GM19043 (cell line): ENCODE data around the gene MELTF.

Experiments used
- ATAC-seq: cut with Tn5 transposase; IDR thresholded peaks from one replicate; pipeline ENCODE4 v1.9.1; 2021; ENCODE audit warnings: low read depth; ENCODE audit not compliant: unreplicated experiment

Gene MELTF

GRCh38 chr3:196971094-196971698 is 58.4 kb downstream of the MELTF start:
- ATAC-seq, result no peak

DNA sequence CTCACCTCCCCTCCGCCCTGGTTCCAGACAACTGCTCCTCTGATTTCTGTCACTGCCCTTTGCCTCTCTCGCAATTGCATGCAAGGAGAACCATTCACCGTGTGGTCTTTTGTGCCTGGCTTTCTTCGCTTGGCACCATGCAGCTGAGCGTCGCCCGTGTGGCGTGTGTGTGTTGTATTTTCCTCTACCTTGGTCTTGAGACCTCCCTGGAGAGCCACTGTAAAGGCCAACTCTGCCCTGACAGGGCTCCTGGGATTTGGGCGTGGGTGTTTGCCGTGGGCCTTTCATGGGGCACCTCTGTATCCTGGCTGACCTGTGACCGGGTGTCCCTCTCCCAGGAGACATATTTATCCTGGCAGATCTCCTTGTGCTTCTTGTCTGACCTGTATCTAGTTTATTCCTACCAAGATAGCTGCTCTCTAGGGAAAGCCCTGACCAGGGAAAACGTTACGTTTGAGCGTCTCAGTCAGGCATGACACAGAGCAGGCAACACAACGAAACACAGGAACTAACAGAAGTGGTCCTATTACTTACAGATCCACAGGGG is 59.0 kb downstream of the MELTF start:
- no peak for ATAC-seq

DNA sequence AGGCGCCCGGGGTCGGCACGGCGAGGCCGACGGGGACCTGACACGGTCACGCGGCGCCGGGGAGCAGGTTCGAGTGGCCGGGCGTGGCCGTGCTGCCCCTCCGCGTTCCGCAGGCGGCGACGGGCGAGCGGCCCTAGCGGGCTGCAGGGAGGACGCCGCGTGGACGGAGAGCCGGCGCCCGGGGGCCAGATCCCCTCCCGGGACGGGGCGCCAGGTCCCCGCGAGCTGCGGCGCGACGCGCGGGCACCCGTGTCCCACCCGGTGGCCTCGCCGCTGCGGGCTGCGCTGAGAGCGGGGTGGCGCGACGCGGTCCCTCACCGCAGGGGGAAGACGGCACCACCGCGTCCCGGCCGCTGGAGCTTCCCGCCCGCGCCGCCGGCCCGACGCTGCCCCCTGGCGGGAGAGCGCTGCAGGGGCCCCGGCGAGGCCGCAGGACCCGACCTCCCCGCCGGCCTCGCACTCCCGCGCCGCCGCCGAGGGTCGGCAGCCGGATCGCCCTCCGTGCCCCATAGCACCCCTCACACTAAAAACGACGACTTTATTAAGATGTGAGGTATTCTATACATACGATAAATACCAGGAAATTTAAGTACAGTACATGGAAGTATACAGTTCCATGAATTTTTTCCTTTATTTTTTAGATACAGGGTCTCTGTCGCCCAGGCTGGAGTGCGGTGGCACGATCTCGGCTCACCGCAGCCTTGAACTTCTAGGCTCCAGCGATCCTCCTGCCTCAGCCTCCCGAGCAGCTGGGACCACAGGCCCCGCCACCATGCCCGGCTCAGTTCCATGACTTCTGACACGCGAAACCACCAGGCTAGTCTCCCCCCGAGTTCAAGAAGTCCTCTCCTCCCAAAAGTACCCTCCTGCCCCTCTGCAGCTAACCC is 59.7 kb downstream of the MELTF start:
- peak; percentile 44 for ATAC-seq

GRCh38 chr3:196969134-196969659 is 60.4 kb downstream of the MELTF start:
- peak; percentile 39 for ATAC-seq

GRCh38 chr3:196968233-196969133 is 61.1 kb downstream of the MELTF start, which contains the start of gene PIGZ:
PIGZ (minus strand) TSS chr3:196968833; CDS start chr3:196952031, 16,802 bp downstream.
- peak; percentile 60 for ATAC-seq

DNA sequence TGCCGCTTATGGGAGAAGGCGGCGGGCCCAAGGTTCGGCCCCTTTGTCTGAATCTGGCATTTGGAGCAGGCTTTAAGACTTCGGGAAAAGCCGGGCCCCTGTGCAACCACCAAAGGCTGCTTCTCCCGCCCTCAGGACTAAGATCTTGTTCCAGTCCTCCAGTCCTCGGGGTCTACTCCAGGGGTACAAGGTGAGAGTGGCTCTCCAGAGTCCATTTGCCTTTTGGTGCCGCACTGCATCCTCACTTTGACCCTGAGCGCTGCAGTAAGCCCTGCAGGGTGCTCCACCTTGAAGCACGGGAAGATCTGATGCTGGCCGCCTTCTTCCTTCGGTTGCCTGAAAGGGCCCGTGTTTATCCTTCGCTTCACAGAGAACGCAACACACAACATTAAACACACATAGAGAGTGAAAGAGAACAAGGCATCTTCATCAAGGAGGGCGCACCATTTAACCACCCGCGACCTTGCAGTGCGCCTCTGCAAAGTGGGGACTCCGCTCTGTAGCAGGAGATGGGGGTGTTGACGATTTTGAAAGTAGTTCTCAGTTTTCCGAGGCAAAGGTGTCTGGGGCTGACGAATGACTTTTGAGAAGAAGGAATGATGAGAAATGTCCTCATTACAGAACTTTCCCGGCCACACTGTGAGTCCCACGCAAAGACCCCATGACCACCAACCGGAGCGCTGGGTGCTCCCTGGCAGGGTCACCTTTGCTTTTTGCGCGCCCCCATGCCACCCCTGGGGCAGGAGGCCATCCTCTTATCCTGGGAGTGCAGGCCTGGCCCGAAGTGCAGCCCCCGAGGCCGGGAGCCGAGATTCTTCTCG is 62.0 kb downstream of the MELTF start:
- no peak for ATAC-seq

- ATAC-seq, result no peak
Measured at GRCh38 chr3:196966526-196967401, 62.9 kb downstream of the MELTF start.

- ATAC-seq, result no peak
Measured at GRCh38 chr3:196965804-196966173, 63.8 kb downstream of the MELTF start.

DNA sequence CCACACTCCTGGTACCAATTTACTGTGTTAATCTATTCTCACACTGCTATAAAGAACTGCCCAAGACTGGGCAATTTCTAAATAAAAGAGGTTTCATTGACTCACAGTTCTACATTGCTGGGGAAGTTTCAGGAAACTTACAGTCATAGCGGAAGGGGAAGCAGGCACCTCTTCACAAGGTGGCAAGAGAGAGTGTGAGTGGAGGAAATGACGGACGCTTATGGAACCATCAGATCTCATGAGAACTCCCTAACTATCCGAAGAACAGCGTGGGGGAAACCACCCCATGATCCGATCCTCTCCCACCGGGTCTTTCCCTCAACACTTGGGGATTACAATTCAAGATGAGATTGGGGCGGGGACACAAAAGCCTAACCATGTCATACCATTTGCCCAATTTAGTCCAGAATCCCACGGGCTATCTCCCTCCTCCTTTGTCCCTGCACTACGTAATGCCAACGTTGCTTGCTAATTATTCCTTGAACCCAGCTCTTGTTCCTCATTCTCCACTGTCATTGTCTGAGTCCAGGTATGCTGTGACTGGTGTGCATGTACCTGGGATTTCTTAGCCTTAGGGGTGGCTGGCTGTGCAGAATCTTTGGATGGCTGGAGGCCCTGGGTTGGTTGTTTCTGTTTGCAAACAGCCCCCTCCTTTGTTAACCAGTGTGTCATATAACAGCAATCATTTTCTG is 64.4 kb downstream of the MELTF start:
- no peak for ATAC-seq

DNA sequence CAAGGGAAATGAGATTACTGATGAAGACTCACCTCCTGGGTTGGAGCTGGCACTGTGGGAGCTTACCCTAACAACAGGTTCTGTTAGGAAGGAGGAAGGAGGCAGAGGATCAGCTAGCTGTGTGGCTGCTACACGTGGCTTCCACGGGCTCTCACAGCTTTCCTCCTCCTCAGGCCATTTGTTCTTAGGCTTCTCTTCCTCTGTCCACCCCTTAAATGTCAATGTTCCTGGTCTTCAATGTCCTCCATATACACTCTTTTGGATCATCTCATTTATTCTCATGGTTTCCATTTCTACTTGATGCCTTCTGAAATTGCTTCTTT is 66.0 kb downstream of the MELTF start:
- no peak for ATAC-seq

- no peak for ATAC-seq
Measured at GRCh38 chr3:196962930-196963630, 66.5 kb downstream of the MELTF start.

DNA sequence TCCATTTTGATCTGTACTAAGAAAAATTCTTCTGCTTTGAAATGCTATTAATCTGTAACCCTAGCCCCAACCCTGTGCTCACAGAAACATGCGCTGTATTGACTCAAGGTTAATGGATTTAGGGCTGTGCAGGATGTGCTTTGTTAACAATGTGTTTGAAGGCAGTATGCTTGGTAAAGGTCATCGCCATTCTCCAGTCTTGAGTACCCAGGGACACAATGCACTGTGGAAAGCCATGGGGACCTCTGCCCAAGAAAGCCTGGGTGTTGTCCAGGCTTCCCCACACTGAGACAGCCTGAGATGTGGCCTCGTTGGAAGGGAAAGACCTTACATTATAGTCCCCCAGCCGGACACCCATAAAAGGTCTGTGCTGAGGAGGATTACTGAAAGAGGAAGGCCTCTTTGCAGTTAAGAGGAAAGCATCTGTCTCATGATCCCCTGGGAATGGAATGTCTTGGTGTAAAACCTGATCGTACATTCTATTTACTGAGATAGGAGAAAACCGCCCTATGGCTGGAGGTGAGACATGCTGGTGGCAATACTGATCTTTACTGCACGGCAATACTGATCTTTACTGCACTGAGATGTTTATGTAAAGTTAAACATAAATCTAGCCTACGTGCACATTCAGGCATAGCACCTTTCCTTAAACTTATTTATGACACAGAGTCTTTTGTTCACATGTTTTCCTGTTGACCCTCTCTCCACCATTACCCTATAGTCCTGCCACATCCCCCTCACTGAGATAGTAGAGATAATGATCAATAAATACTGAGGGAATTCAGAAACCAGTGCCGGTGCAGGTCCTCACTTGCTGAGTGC is 67.3 kb downstream of the MELTF start:
- ATAC-seq, result no peak

- no peak for ATAC-seq
Measured at GRCh38 chr3:196954832-196955231, 74.8 kb downstream of the MELTF start.
